Activated naive CD4-positive, alpha-beta T cell treated with anti-CD3 and anti-CD28 coated beads, Interleukin-2, amount 10 ng/mL, durations not matched to agents 7 days and 5 days (primary cell): Measurements from ENCODE around the gene TKFC.

Experiments used
- CTCF ChIA-PET: fragments of 350-600 bp; sonication (Branson Sonifier 250); formaldehyde crosslinking; loops from one replicate; lab custom pipeline; 2021; ENCODE audit warnings: antibody characterized with exemption; lab: Charles Lee
- DNase-seq: peaks from one replicate; pipeline ENCODE4 v3.0.0-alpha.2; 2020
- H3K27ac Mint-ChIP-seq: one replicate; pipeline ENCODE4 v1.8.0; 2021; ENCODE audit warnings: mild to moderate bottlenecking, moderate library complexity, mixed read lengths
- H3K27me3 Mint-ChIP-seq: one replicate; pipeline ENCODE4 v1.8.0; 2021; ENCODE audit warnings: mild to moderate bottlenecking, mixed read lengths
- H3K36me3 Mint-ChIP-seq: one replicate; pipeline ENCODE4 v1.8.0; 2021; ENCODE audit warnings: mixed read lengths
- H3K4me1 Mint-ChIP-seq: one replicate; pipeline ENCODE4 v1.8.0; 2021; ENCODE audit warnings: mixed read lengths
- H3K4me3 Mint-ChIP-seq: one replicate; pipeline ENCODE4 v1.8.0; 2021; ENCODE audit warnings: mild to moderate bottlenecking, moderate library complexity, mixed read lengths
- H3K9me3 Mint-ChIP-seq: one replicate; pipeline ENCODE4 v1.8.0; 2021; ENCODE audit warnings: mixed read lengths

TKFC gene

DNA sequence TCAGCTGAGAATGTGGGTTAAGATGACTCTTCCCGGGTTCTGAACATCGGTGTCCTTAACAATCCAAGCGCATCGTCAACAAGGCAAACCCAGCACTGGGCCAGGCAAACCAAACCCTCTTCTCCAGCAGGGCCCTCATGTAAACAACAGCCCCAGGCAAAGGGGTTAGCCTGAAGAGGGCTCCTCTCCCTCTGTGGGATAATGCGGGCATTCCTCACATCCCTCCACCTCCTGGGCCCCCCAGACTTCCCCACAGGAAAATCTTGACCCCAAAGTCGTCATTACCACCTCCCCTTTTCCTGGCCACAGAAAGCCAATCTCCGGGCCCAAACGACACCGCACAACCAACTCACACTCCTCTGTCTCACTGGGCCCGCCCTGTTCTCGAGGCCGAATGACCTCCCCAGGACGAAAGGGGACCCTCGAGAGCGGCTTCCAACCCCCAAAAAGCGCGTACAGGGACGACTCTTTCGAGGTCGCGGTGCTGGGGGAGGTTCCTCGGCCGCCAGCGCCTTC is 689 bp upstream of the TKFC start:
- Mint-ChIP-seq H3K36me3 (peaks cover 38% of the 10 kb centered on the region), H3K9me3 (no peaks in the 10 kb centered on the region), H3K27me3 (no peaks in the 10 kb centered on the region), H3K4me3 (peak overlapping the region; percentile 93), H3K27ac (peak overlapping the region; percentile 97), H3K4me1 (peaks cover 74% of the 10 kb centered on the region)
- DNase-seq: peak; percentile 37
- CTCF ChIA-PET: interaction anchor here (1.6 kb wide), 1 partner anchor 53 kb away, joined by 5 read pairs; no protein-coding TSS in a partner anchor

DNA sequence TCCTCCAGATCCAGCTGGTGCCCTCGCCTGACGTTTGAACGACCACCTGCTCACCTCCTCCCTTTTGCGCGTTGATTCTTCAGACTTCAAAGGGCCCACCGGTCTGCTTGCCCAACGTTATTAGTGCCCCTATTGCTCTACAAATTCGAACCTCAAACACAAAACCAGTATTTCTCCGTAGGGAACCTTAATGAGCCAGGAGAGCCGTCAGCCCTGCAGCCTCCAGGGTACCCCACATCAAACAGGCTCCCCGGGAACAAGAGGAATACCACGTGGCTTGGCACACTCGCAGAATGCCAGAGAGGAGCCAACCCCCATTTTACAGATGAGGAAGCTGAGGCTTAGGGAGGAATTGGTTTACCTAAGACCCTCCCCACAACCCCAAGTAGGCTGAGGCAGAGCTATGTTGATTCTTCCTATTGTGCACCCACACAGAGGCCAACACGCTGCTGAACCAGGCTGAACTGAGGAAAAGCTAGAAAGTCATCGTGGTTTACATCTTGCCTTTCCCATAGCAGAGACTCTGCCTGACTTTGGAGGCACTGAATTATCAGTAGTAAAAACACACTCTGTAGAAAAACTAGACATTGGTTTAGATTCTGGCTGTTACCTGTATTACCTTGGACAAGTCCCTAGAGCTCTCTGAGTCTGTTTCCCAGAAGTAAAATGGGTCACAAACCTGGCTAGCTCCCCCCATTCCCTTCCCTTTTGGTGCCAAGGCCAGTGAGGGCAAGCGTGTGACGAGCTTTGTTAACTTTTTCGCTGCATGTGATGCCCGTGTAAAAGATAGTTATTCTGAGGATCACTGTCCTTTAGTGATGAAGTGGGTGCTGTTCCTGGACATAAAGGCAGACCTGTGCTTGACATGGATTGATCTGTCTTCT is 764 bp downstream of the TKFC start:
- peak; percentile 34 for DNase-seq
- H3K36me3 Mint-ChIP-seq: peaks cover 27% of the 10 kb centered on the region
- no peaks in the 10 kb centered on the region for H3K9me3 Mint-ChIP-seq
- H3K27me3 Mint-ChIP-seq: no peaks in the 10 kb centered on the region
- peak overlapping the region; percentile 93 for H3K4me3 Mint-ChIP-seq
- CTCF ChIA-PET: interaction anchor here (0.6 to 9.9 kb wide), 9 partner anchors 14 to 112 kb away, joined by 3 to 309 read pairs (median 6); partner anchors contain the start of genes CPSF7, CYB561A3, TMEM138 and TMEM216
- peak overlapping the region; percentile 97 for H3K27ac Mint-ChIP-seq
- peaks cover 68% of the 10 kb centered on the region for H3K4me1 Mint-ChIP-seq

GRCh38 chr11:61334434-61335354 is 1.7 kb downstream of the TKFC start:
- peak overlapping the region; percentile 93 for H3K4me3 Mint-ChIP-seq
- H3K36me3 Mint-ChIP-seq: peaks cover 20% of the 10 kb centered on the region
- no peaks in the 10 kb centered on the region for H3K9me3 Mint-ChIP-seq
- no peak for DNase-seq
- CTCF ChIA-PET: interaction anchor here (0.6 to 9.9 kb wide), 12 partner anchors 13 to 182 kb away, joined by 3 to 309 read pairs (median 8); partner anchors contain the start of genes CPSF7, CYB561A3, TMEM138 and TMEM216
- H3K4me1 Mint-ChIP-seq: peaks cover 62% of the 10 kb centered on the region
- H3K27ac Mint-ChIP-seq: peak overlapping the region; percentile 97
- H3K27me3 Mint-ChIP-seq: no peaks in the 10 kb centered on the region

GRCh38 chr11:61335355-61335710 is 2.3 kb downstream of the TKFC start:
- DNase-seq: no peak
- Mint-ChIP-seq H3K27me3 (no peaks in the 10 kb centered on the region), H3K4me1 (peaks cover 56% of the 10 kb centered on the region), H3K4me3 (no peak overlapping the region), H3K36me3 (peaks cover 15% of the 10 kb centered on the region), H3K9me3 (no peaks in the 10 kb centered on the region), H3K27ac (peak overlapping the region; percentile 88)
- CTCF ChIA-PET: interaction anchor here (0.6 to 9.9 kb wide), 18 partner anchors 8 to 182 kb away, joined by 3 to 309 read pairs (median 10); partner anchors contain the start of genes CPSF7, CYB561A3, TMEM138 and TMEM216

- Mint-ChIP-seq H3K9me3 (no peaks in the 10 kb centered on the region), H3K4me1 (peaks cover 48% of the 10 kb centered on the region), H3K27ac (peak overlapping the region; percentile 88), H3K4me3 (no peak overlapping the region), H3K27me3 (no peaks in the 10 kb centered on the region), H3K36me3 (peaks cover 14% of the 10 kb centered on the region)
- DNase-seq: peak; percentile 88
- CTCF ChIA-PET: interaction anchor here (0.7 to 9.9 kb wide), 30 partner anchors 9 to 181 kb away, joined by 3 to 309 read pairs (median 6); partner anchors contain the start of genes CPSF7, CYB561A3, SDHAF2 and TMEM138
Measured at GRCh38 chr11:61336171-61336935, 3.3 kb downstream of the TKFC start.

- no peak overlapping the region for H3K4me3 Mint-ChIP-seq
- no peak overlapping the region for H3K27ac Mint-ChIP-seq
- peaks cover 2% of the 10 kb centered on the region for H3K36me3 Mint-ChIP-seq
- no peak for DNase-seq
- no peaks in the 10 kb centered on the region for H3K27me3 Mint-ChIP-seq
- peaks cover 36% of the 10 kb centered on the region for H3K4me1 Mint-ChIP-seq
- no peaks in the 10 kb centered on the region for H3K9me3 Mint-ChIP-seq
- CTCF ChIA-PET: interaction anchor here (2.3 to 9.9 kb wide), 6 partner anchors 17 to 179 kb away, joined by 15 to 309 read pairs (median 37); partner anchors contain the start of genes CYB561A3, TMEM138 and TMEM216
Measured at GRCh38 chr11:61337706-61338470, 4.9 kb downstream of the TKFC start.

- H3K27ac Mint-ChIP-seq: no peak overlapping the region
- peaks cover 2% of the 10 kb centered on the region for H3K36me3 Mint-ChIP-seq
Measured at GRCh38 chr11:61338783-61339489, 5.9 kb downstream of the TKFC start.

DNA sequence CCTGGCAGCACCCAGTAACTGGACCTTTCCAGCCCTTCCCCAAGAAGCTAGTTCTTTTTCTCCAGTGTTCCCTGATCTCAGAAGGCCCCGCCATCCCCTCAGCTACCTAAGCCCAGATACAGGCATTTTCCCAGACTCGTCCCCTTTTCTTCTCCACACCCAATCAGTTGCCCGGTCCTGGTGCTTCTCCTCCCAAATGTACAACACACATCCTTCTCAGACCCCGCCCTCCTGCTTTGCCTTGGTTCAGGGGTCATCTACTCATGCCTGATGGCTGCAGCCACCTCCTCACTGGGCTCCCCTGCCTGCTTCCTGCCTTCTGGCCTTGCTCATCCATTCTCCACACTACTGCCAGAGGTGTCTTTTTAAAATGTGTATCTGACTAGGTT is 6.5 kb downstream of the TKFC start:
- Mint-ChIP-seq H3K4me3 (no peak overlapping the region), H3K27ac (no peak overlapping the region), H3K36me3 (peaks cover 2% of the 10 kb centered on the region), H3K27me3 (no peaks in the 10 kb centered on the region), H3K9me3 (no peaks in the 10 kb centered on the region), H3K4me1 (peaks cover 22% of the 10 kb centered on the region)
- no peak for DNase-seq
- CTCF ChIA-PET: interaction anchor here (9.9 kb wide), 1 partner anchor 45 kb away, joined by 309 read pairs; no protein-coding TSS in a partner anchor

More at GRCh38 chr11:61338783-61339489, 5.9 kb downstream of the TKFC start:
- no peak for DNase-seq
- Mint-ChIP-seq H3K4me1 (peaks cover 28% of the 10 kb centered on the region), H3K4me3 (no peak overlapping the region), H3K27me3 (no peaks in the 10 kb centered on the region), H3K9me3 (no peaks in the 10 kb centered on the region)
- CTCF ChIA-PET: interaction anchor here (3.4 to 9.9 kb wide), 3 partner anchors 22 to 53 kb away, joined by 48 to 309 read pairs (median 73); partner anchors contain the start of genes CYB561A3, TMEM138 and TMEM216

DNA sequence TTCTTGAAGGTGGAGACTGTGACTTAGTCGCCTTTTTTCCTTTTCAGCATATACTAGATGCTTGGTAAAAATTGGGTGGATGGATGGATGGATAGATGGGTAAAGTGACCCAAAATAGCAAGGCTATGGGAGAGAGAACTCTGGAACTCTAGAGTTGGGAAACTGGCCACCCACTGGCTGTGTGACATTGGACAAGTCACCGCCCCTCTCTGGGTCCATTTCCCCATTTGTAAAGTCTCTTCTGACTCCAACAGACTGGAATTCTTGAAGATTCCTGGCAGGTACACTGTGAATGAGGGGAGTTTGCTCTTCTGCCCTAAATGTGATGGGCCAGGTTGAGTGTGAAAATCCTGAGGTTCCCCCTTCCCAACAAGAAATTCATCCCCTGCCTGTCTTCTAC is 8.0 kb downstream of the TKFC start:
- Mint-ChIP-seq H3K27me3 (no peaks in the 10 kb centered on the region), H3K27ac (no peak overlapping the region), H3K4me1 (peaks cover 12% of the 10 kb centered on the region), H3K9me3 (no peaks in the 10 kb centered on the region), H3K36me3 (peaks cover 3% of the 10 kb centered on the region), H3K4me3 (no peak overlapping the region)
- DNase-seq: no peak
- CTCF ChIA-PET: interaction anchor here (9.9 kb wide), 1 partner anchor 44 kb away, joined by 309 read pairs; no protein-coding TSS in a partner anchor

DNA sequence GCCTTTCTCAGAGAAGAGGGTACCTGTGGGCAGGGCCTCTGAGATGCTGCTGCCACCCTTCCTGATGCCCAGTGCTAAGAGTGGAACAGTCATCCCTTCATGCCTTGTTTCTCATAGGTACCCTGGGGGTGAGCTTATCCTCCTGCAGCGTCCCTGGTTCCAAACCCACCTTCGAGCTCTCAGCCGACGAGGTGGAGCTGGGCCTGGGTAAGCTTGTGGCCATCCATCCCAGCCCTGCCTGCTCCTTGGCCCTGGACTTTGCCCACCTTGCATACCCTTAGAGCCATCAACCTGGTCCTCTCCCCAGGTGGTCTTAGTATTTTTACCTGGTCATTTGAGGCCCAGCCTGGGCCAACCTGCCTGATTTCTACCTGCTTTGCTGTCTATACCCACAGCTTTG is 8.7 kb downstream of the TKFC start:
- Mint-ChIP-seq H3K27ac (no peak overlapping the region), H3K36me3 (peaks cover 4% of the 10 kb centered on the region), H3K4me3 (no peak overlapping the region), H3K4me1 (peaks cover 5% of the 10 kb centered on the region), H3K9me3 (no peaks in the 10 kb centered on the region), H3K27me3 (no peaks in the 10 kb centered on the region)
- DNase-seq: no peak
- CTCF ChIA-PET: interaction anchor here (0.8 to 9.9 kb wide), 2 partner anchors 21 to 43 kb away, joined by 3 to 309 read pairs; partner anchors contain the start of gene TMEM138

GRCh38 chr11:61342207-61342803 is 9.3 kb downstream of the TKFC start:
- CTCF ChIA-PET: interaction anchor here (0.8 to 9.9 kb wide), 2 partner anchors 20 to 42 kb away, joined by 3 to 309 read pairs; partner anchors contain the start of gene TMEM138
- DNase-seq: no peak
- H3K27me3 Mint-ChIP-seq: no peaks in the 10 kb centered on the region
- peaks cover 4% of the 10 kb centered on the region for H3K36me3 Mint-ChIP-seq
- H3K9me3 Mint-ChIP-seq: no peaks in the 10 kb centered on the region
- no peak overlapping the region for H3K27ac Mint-ChIP-seq
- no peaks in the 10 kb centered on the region for H3K4me1 Mint-ChIP-seq
- H3K4me3 Mint-ChIP-seq: no peak overlapping the region
